Middle frontal gyrus (tissue), 1 donor: Measurements from ENCODE around the gene MPPED2.

Experiments used
- DNase-seq: peaks from one replicate; pipeline ENCODE4 v3.0.0-alpha.2; 2015; ENCODE audit warnings: low spot score; ENCODE audit errors: extremely low spot score

Gene MPPED2

DNA sequence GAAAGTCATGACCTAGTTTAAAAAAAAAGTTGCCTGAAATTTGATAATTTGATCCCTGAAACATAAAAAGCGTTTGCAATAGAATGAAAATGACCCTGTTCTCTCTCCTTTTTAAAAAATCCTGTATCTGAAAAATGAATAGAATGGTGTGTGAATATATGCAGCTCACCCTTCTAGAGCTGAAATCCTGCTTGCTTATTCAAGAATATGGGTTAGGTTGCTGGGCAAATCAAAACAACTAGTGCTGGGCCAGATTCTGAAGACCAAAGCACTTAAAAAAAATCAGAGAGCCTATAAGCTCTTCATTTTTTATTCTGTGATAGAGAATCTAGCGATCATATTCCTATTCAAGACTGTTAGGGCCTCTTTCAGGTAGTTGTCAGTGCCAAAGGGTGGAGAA, 131.6 kb downstream of the MPPED2 start:
- DNase-seq: no peak

GRCh38 chr11:30454111-30454510, 132.0 kb downstream of the MPPED2 start:
- no peak for DNase-seq

DNA sequence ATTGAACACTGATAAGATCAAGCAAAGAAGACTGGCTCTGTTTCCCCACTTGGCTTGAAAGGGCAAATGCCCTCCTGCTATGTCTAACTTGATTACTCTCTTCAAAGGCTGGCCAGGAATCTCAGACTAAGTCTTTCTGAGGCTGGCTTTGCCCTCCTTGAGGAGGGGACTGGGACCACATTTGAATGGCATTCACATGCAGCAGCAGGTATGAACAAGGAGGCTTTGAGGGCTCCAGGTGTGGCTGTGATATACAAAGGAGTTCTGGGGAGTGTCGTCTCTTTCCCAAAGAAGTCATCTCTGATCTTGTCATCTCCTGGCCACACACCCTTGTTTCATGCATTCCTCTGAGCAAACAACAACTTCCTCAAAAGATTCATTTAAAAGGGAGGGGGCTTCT, 132.4 kb downstream of the MPPED2 start:
- DNase-seq: no peak

- DNase-seq: no peak
Measured at GRCh38 chr11:30452842-30453241, 133.3 kb downstream of the MPPED2 start.

DNA sequence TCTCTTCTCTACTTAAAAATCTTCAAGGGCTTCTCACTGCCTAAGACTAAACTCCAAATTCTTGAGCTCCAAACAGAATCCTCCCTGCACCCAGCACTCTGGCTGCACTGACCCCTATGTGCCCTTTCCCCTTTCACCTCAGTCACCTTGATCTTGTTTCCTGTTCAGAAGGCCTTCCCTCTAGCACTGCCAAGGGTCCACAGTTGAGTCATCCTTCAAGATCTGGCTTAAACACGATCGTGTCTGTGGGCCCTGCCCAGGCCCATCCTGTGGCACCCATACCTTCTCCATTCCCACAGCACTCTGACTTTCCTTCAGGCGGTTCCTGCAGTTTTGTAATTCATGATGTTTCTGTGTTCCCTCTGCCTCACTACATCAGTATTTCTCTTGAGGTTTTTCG, 134.0 kb downstream of the MPPED2 start:
- no peak for DNase-seq

GRCh38 chr11:30451626-30452025, 134.5 kb downstream of the MPPED2 start:
- DNase-seq: no peak

DNA sequence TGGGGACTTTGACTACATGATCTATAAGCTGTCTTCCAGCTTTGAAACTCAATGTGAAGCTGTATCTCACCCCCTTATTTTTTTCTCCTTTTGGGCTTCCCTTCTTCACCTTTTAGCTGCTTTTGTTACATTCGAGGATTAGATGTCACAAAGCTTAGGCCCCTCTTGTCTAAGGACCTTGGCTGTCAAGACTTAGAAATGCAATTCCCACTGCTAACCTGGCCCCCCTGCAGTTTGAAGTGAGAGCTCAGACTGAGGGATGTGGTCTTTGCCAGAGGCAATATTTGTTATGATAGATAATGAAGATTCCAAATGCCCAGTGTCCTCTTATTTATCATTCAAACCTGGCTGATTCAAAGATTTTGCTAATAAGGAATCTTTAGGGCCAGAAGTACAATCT, 135.0 kb downstream of the MPPED2 start:
- no peak for DNase-seq

- DNase-seq: no peak
Measured at GRCh38 chr11:30447058-30447640, 139.0 kb downstream of the MPPED2 start.

- DNase-seq: no peak
Measured at GRCh38 chr11:30446520-30446919, 139.6 kb downstream of the MPPED2 start.

- DNase-seq: no peak
Measured at GRCh38 chr11:30445056-30445455, 141.1 kb downstream of the MPPED2 start.

- DNase-seq: no peak
Measured at GRCh38 chr11:30440510-30440909, 145.6 kb downstream of the MPPED2 start.

DNA sequence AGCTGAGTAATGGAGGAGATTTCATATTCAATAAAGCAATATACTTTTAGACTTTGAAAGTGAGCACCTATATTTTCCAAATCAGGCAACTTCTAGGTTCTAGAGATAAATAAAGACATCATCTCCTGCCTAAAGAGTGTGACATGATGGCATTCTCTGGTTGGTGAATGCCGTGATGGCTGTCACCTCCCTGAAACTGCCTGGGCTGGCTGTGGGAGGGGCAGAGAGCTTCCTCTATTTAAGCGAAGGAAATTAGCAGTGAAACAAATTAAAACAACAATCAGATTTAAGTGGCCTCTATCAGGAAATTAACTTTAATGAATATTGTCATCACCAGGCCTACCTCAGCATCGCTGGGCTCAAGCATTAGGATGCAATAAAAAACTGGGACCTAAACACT, 149.4 kb downstream of the MPPED2 start:
- no peak for DNase-seq

DNA sequence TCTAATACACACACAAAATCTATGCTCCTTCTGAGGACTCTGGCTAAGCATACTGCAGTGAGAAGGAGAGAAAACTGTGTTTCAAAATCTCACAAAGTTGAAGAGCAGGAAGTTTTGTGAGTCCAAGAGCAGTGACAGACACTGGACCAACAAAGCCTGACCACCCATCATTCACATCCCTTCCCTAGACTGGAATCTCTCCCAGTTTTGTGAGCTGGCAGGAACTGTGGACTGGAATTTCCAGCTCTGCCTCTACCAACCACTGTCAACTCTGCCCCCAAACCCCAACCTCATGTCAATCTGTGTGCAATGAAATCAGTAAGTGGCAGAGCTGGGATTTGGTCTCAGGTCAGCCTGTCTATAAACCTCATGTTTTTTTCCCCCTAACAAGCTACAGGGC, 150.7 kb downstream of the MPPED2 start:
- no peak for DNase-seq

- DNase-seq: no peak
Measured at GRCh38 chr11:30434901-30435300, 151.3 kb downstream of the MPPED2 start.

GRCh38 chr11:30433831-30434230, 152.3 kb downstream of the MPPED2 start:
- no peak for DNase-seq

DNA sequence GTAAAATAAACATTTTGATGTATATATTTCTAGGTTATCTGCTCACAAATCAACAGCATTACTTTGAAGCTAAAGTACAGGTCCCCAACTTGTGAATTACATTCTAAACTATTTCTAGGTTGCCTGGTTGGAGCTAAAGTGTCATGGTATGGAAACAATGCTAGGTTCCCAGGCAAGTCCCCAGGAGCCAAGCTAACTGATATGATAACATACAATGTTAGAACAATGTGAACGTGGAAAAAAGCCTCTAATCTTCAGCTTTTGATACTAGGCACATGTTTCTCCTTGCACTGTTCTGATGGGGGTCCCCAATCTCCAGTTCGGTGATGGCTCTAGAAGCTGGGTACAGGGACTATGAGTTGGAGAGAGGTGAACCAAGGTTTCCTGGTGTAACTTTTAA, 153.4 kb downstream of the MPPED2 start:
- DNase-seq: no peak

- no peak for DNase-seq
Measured at GRCh38 chr11:30432178-30432577, 154.0 kb downstream of the MPPED2 start.

DNA sequence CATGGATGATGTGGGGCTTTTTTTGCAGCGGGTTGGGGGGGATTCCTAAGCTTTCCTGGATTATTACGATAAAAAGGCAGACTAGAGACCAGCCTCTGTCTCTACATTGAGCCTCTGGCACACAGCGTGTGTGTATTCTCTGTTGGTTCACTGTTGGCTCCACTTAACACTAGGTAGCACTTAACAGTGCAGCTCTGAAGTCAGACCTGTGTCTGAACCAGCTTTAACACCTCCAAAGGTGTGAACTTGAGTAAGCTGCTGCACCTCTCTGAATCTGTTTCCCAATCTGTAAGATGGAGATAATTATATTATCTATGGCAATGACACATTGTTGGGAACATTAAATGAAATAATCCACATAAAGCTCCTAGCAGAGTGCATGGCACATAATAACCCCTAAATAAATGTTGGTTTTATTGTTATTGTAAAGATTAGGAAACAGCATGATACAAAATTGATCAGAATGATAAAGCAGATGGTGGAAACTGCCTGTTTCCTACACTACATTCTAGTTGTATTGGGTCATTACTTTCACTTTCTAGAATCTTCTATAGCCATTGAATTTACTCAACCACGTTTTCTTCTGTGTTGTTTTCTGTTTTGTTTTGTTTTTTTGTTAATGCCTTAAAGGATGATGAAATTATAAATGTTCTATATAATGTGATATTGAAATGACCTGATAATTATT, 154.9 kb downstream of the MPPED2 start:
- no peak for DNase-seq

DNA sequence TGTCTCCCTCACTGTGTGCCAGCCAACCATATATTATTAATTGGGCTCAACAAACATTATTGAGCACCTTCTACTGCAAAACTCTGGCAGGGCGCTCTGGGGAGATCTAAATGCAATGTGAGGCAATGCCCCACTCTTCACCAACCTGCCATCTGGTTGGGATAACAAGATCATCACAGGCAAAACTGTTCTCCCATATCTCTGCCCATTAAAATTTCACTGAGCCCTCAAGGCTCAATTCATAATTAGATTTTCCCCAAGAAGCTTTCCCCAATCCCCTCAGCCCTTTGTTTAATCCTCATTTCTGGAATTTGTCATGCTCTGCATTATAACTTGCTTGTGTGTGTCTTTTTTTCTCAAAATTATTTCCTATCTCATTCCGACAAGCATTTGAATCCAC, 156.6 kb downstream of the MPPED2 start:
- no peak for DNase-seq

- no peak for DNase-seq
Measured at GRCh38 chr11:30426781-30427180, 159.4 kb downstream of the MPPED2 start.

DNA sequence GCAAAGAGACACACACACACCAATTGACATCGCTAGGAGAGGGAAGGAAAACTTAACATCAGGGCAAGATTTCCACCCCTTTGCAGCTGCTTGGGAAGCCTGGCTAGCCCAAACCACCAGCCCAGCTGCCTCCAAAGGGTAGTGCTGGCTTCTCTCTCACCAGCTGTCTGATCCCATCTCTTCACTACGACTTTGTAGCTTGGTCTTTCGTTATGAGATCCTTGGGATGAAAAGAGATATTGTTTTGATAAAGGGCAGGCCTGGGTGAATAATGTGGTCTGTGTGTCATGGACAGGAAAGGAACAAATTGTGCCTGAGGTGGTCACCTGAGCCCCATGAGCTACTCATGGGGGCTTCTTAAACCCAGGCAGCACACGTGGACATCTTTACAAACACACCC, 161.3 kb downstream of the MPPED2 start:
- DNase-seq: no peak

- DNase-seq: no peak
Measured at GRCh38 chr11:30424321-30424720, 161.8 kb downstream of the MPPED2 start.

DNA sequence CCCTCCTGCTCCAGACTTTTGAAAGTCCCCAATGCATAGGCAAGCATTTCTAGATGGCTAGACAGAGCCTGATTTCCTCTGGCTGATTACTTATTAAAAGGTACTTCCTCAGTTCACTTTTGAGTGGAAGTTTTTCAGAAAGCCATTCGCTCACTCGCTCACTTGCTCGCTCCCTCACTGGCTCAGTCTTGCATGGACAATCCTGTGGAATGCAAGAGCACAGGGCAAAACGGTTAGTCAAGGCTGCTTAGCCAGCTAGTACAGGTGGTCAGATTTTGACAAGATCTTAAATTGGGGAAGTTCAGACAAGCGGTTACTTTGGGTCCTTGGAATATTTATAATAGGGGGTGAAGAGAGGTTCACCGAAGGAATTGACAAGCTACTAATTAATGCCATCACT, 162.3 kb downstream of the MPPED2 start:
- no peak for DNase-seq

- DNase-seq: no peak
Measured at GRCh38 chr11:30423279-30423648, 162.9 kb downstream of the MPPED2 start.
